EH (cell line): ENCODE data around the gene POLR1D.
"Not testable (repeated sequence)": the region's sequence is repeated elsewhere in the genome, so short reads cannot be mapped to it uniquely, and the experiment has no call there.

ENCODE experiments used
- DNase-seq: peaks from one replicate; pipeline ENCODE4 v3.0.0-alpha.2; 2015; ENCODE audit warnings: low read depth

POLR1D gene

DNA sequence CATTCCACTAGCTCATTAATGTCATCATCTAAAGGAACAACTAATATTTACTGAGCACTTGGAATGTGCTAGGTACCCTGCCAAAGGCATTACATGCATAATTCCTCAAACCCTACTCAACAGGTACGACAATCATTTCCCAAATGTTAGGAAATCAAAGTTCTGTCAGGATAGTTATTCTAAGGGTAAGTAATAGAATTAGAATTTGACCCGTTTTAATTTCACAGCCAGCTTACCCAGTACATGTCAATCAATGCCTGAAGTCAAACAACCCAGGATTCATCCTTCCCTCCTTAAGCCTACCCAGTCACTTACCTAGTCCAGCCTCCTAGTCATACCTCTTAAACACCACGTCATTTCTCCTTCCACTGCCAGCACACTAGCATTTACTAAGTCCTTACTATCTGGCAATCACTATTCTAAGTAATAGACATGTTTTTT is 3.8 kb upstream of the POLR1D start:
- no peak for DNase-seq

- DNase-seq, result peak; percentile 26
Observed at GRCh38 chr13:27619093-27619727, 2.5 kb upstream of the POLR1D start.

GRCh38 chr13:27619728-27620376 is 1.8 kb upstream of the POLR1D start:
- peak; percentile 51 for DNase-seq

GRCh38 chr13:27620377-27621115 is 1.1 kb upstream of the POLR1D start, which contains the start of gene LNX2:
TSS of gene LNX2 (minus strand) at chr13:27620529. CDS start at chr13:27581703, 38,826 bp downstream.
- peak; percentile 96 for DNase-seq

DNA sequence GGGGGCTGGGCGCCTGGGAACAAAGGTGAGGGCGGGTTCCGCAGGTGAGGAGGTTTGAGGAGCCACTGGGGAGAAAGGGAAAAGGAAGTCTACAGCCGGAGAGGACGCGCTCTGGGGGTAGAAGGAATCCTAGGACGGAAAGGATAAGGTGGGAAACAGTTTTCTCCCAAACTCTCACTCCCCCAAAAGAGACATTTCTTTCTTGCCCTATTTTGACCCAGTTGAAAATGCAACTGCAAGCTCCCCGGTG is 651 bp upstream of the POLR1D start:
- DNase-seq, result peak; percentile 34

DNA sequence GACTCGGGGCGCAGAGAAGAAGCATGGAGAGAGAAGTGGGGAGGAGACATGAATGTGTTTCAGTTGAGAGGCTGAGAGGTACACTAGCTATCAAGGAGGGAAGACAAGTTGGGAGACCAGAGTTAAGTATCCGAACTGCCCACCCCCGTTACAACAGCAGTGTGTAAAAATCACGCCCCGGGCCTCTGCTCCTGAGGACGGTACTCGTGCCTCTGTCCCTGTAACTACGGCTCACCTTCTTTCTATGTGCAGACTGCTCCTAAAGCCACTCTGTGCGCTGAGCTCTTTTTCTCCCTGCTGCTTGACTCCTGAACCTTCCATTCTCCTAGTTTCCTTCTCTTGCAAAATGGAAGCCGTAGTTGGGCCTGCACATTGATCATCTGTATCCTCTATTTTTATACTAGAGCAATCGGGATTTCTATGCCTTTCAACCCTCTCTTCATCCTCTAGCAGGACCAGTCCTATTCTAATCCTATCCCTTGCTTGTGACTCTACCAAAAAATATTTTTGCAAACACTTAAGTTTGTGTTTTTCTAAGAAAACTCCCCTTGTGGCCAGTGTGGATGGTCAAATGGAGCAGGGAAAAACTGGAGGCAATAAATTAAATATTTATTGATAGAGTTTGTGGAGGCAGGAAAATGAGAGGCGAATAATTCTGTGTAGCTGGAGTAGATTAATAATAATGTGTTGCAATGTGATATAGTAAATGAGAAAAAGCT is 569 bp downstream of the POLR1D start:
- DNase-seq, result peak; percentile 16

- no peak for DNase-seq
Observed at GRCh38 chr13:27622881-27623280, 1.2 kb downstream of the POLR1D start.

DNA sequence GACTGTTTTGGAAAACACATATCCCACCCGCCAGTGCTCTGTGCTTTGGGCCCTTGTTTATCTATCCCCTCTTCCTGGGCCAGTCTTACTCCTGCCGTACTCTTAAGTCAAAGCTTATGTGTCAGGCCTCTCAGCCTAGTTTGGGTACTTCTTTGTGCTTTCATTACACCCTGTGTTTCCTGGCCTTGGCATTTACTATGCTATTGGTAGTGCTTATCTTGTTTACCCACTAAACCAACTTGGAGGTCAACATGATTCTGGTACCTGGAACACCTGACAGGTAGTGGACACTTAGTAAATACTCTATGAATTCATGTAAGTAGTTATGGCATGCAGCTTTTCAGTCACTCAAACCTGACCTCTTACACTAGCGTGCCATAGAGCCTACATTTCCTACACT is 2.4 kb downstream of the POLR1D start:
- no peak for DNase-seq

GRCh38 chr13:27625839-27626238 is 4.1 kb downstream of the POLR1D start:
- DNase-seq, result no peak

GRCh38 chr13:27627380-27627779 is 5.7 kb downstream of the POLR1D start:
- no peak for DNase-seq

- DNase-seq, result no peak
Observed at GRCh38 chr13:27628081-27628480, 6.4 kb downstream of the POLR1D start.

GRCh38 chr13:27628766-27629165 is 7.1 kb downstream of the POLR1D start:
- DNase-seq, result not testable (repeated sequence)

DNA sequence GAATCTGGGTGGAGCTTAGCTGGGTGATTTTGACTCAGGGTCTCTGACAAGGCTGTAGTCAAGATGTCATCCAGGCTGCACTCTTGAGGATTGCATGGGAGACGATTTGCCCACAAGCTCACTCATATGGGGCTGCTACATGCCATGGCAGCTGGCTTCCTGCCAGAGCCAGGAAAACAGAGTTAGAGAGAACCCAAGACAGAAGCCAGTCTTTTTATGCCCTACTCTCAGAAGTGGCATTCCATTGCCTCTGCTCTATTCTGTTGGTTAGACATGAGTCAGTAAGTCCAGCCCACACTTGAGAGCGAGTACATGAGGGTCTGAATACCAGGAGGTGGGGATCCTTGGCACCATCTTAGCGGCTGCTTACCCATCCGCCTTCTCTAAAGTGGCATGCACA is 9.5 kb downstream of the POLR1D start:
- DNase-seq, result peak; percentile 6

- DNase-seq, result no peak
Observed at GRCh38 chr13:27631665-27632064, 10.0 kb downstream of the POLR1D start.

DNA sequence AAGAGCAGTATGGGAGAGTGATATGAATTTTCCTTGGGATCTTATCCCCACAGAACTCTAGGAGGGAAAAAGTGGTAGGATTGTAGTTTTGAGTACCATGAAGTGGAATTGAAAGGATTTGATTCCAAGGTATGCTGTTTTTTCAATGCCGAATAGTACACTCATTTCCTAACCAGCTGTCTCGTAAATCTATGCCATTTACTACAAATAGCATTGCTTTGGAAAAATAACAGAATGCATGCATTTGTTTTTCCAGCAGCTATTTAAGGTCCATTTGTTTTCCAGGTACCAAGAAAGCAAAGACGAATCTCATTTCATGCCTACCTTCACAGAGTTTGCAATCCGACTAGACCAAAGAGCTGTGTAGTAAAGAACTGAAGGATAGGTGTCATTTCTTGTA is 10.5 kb downstream of the POLR1D start:
- no peak for DNase-seq

DNA sequence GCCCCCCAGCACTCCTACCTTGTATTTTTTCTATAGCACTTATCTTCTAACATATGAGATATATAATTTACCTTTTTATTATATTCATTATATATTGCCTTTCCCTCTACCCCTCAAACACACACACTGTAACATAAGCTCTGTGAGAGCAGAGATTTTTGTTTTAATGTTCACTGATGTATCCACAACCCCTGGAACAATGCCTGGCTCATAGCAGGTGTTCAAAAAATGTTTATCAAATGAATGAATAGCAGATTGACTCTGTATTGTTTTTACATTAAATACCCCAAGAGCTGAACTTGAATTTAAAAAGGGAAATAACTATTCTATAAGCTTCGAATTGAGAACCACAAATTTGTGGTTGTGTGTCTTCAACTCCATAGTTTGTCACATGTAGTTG is 11.0 kb downstream of the POLR1D start:
- DNase-seq, result no peak

GRCh38 chr13:27634231-27634630 is 12.5 kb downstream of the POLR1D start:
- DNase-seq, result no peak

DNA sequence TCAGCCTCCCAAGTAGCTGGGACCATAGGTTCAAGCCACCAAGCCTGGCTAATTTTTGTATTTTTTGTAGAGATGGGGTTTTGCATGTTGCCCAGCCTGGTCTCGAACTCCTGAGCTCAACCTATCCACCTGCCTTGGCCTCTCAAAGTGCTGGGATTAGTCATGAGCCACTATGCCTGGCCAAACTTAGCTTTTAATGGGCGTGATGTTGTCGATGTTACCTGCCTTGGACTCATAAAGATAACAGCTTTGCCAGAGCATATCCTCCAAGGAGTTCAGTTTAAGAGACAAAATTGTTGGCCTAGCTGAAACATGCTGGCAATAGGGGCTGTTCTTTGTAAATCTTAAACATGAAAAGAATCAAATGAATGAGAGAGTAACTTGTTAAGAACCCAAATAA is 13.1 kb downstream of the POLR1D start:
- no peak for DNase-seq

GRCh38 chr13:27635266-27635665 is 13.6 kb downstream of the POLR1D start:
- no peak for DNase-seq

GRCh38 chr13:27636589-27637288 is 15.0 kb downstream of the POLR1D start:
- no peak for DNase-seq

DNA sequence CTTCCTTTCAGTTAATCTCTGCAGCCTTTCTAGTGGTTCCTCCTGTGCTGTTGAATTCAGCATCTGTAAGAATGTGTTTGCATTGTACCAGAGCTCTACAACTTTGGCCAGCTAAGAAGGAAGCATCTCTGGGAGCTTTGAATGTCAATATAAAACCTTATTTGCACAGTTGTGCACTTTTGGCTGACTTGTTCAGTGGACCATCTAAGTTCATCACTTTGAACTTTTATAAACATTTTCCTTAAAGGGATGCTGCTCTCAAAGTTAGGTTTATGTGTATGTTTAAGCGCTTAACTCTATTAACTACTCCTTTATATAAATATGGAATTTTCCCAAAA is 15.6 kb downstream of the POLR1D start:
- DNase-seq, result no peak

- no peak for DNase-seq
Observed at GRCh38 chr13:27638001-27638400, 16.3 kb downstream of the POLR1D start.
